ENCODE data around the gene TMEM273.
"Not testable (repeated sequence)": the region's sequence is repeated elsewhere in the genome, so short reads cannot be mapped to it uniquely, and the experiment has no call there.

The TMEM273 gene

GRCh38 chr10:49202266-49202665 lies 14.1 kb upstream of the TMEM273 start:
- DNase-seq = no peak

DNA sequence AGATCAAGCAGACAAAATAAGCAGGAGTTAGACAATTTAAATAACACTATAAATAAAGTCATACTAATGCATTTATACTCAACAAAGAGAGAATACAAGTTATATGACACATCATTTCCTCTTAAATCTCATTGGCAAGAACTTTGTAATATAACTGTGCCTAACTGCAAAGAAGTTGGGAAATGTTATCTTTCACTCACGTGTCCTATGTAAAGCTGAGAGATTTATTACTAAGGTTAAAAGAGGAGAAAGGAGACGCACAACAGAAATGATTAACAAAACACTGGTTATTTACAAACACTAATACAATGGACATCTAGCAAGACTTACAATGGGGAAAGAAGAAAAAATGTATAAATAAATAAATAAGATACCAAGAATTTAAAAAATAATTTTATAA lies 12.7 kb upstream of the TMEM273 start:
- no peak for DNase-seq

DNA sequence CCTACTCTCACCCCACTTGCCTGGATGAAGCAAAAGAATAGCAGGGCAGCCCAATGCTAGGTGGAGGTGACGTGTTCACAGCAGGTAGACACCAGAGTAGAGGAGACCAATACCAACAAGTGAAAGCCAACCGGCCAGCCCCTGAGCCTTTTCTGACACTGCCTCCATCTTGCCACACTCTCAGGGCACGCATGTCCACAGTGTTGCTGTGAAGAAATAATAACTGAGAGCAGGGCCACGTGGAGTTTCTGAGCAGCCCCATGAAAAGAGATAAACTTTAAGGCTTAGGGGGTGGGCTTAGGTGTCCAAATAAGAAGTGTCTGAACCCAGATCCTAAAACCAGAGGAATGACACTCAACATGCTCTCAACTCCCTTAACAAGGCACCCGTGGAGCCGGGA lies 9.0 kb upstream of the TMEM273 start:
- DNase-seq = no peak

- not testable (repeated sequence) for DNase-seq
These were observed 7.7 kb upstream of the TMEM273 start for GRCh38 chr10:49195864-49196263.

DNA sequence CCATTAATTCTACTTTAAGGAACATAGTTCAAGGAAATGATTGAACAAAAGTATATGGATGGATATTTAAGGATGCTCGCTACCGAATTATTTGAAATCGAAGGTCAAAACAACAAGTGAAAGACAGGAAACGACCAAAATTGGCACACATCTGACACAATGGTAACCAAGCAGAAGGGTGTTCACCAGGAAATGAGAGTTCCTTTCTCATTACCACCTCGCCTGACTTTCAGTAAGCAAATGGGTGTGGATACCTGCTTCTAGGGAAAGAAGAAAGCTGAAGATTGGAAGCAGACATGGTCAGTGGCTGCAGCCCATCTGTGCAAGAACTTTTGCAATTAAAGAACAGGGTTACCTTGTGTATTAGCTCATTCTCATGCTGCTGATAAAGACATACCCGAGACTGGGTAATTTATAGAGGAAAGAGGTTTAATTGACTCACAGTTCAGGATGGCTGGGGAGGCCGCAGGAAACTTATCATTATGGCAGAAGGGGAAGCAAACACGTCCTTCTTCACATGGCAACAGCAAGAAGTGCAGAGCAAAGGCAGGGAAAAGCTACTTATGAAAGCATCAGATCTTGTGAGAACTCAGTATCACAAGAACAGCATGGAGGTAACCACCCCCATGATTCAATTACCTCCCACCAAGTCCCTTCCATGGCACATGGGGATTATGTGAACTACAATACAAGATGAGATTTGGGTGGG lies 6.2 kb upstream of the TMEM273 start:
- DNase-seq = no peak

GRCh38 chr10:49191349-49191748 lies 3.2 kb upstream of the TMEM273 start:
- no peak for DNase-seq

DNA sequence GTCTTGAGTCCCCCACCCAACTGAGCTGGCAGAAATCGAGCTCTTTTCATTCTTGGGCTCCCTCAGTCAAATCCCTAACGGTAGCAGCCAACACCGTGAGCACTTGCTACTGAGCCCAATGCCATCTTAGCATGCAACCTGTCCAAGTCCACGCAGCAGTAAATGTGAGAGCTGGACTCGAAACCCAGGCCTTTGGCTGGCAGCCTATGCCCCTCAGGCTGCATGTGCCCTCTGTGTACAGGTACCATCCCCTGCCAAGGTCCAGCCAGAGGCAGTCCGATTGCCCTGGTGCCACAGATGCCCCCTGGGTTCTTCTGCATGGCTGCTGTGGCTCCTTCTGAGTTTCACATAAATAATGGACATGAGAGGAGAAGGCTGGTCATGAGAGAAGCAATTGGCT lies 1.2 kb upstream of the TMEM273 start:
- DNase-seq = no peak

GRCh38 chr10:49187044-49187484 lies 1.1 kb downstream of the TMEM273 start:
- no peak for DNase-seq

DNA sequence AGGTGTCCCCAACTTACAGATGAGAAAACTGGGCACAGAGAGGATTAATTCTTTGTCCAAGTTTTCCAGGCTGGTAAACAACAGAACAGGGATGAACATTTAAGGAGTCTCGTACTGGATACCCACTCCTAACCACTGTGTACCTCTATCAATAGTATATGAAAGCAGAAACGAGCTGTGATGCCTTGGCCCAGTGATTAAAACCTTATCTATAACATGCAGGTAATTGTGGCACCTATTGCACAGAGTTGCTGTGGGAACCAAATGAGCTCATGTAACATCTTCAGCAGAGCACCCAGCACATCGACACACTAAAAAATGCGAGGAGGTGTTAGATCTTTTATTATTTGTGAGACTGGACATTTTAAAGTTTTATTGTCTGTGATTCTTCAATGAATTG lies 1.6 kb downstream of the TMEM273 start:
- DNase-seq = no peak

DNA sequence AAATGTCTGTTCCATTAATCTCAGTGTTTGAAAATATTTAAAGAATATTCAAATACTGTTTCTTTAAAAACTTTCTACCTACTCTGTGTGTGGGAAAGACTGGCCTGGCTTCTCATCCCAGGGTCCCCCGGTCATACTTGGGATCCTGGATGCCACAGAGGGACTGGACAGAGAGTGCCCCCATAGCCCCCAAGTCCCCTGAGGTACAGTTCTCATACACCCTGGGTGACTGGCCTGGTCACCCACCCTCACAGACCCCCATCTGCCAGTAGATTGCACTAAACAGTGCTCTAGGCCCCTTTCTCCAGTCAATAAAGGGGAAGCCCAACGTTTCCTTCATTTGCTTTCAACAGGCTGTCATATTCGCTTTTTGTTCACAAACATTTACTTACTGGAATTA lies 3.0 kb downstream of the TMEM273 start:
- DNase-seq = no peak

- DNase-seq = no peak
These were observed 3.5 kb downstream of the TMEM273 start for GRCh38 chr10:49184642-49185111.

GRCh38 chr10:49183596-49184542 lies 4.3 kb downstream of the TMEM273 start:
- DNase-seq = no peak

GRCh38 chr10:49182776-49183175 lies 5.4 kb downstream of the TMEM273 start:
- DNase-seq = no peak

GRCh38 chr10:49180444-49180860 lies 7.7 kb downstream of the TMEM273 start:
- no peak for DNase-seq

DNA sequence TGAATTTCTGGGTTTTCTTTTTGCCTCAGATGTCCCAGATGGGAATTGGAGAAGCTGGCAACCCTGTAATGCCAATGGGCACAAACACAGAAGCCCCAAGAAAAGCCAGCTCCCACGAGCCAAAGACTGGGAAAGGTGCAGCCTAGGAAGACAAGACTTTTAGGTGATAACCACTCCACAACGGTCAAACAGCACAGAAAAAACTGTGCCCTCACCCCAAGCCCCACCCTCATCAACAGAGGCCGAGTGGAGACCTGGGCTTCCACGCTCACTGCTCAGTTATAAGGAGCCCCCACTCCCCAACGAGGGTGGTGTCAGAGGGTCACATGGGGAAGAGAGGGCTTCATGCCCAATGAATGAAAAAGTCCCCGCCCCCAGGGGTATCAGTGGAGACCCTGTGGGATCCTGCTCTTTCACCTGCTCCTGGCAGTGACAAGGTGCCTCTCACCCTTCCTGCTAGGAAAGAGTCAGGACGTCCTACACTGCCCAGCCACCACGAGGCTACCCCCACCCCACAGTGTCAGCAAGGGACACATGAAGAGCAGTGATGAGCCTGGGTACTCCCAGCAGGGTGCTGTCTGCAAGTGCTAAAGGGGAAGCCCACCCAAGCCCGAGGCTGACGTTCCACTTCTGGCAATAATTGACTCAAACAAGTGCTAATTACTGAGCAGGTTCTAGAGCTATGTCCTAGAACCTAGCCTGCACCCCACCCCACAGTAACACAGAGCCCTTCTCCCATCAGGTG lies 8.3 kb downstream of the TMEM273 start:
- DNase-seq = no peak

DNA sequence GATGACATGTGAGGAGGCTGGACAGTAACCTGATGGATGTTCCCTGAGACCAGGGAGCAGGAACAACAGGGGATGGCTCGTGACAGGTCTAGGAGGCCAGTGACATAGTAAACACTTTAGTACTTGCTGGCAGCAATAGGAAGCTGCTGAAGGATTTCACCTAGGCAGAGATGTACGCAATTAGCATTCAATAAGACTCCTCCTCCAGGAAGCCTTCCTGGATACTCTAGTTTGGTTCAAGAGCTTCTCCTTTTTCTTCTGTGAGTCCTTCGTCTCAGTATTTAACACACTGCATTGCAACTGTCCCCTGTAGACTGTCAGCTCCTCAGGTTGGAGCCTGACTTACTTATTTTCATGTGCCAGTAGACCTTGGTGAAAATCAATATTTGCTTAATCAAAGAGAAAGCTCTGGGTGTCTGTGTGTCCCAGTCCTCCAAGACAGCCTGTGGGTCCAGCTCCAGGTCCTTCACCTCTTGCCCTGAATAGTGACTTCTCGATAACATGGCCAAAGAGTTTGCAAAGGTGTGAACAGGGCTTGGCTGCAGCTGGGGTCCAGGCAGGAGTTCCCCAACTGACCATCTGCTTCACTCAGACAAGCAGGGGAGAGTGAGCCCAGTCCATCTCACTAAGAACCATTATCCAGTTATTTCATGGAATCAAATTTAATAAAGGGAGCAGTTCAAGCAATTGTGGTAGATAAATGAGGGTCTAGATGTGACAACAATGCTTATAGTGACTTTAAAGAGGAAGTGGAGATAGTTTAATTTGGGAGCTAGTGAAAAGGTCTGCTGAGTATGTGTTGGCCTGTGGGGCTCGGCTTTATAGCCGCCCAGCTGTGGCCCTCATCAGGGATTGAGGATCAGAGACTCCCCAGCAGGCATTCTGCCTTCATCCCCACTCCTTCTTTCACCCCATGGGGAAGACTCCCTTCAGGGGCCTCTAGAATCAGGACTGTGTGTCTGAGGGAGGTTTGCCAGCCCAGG lies 9.4 kb downstream of the TMEM273 start:
- no peak for DNase-seq

GRCh38 chr10:49177391-49178355 lies 10.5 kb downstream of the TMEM273 start:
- DNase-seq = no peak

GRCh38 chr10:49176310-49177268 lies 11.6 kb downstream of the TMEM273 start:
- DNase-seq = no peak

- no peak for DNase-seq
These were observed 12.4 kb downstream of the TMEM273 start for GRCh38 chr10:49175587-49176309.
